Astrocyte (in vitro differentiated cells and primary cell): Measurements from ENCODE around the gene CCDC184. TPM values are rescaled to one million over a fixed set of nuclear protein-coding genes. Genes with fewer than 3 reads are reported as not detected.

ENCODE experiments used
- DNase-seq: peaks from one replicate; pipeline ENCODE4 v3.0.0-alpha.2; 2010; ENCODE audit warnings: low read depth
- FAIRE-seq: peaks from 2 replicates; lab custom pipeline; 2011; peaks lifted over from hg19 to GRCh38; lab: Jason Lieb, UNC
- H2AFZ ChIP-seq: 2 replicates; pipeline ENCODE4 v1.6.0; 2012; ENCODE audit warnings: low read depth, low read length, inconsistent platforms
- H3K27ac ChIP-seq: 2 replicates; pipeline ENCODE4 v1.5.1; 2011; ENCODE audit warnings: low read depth, low read length, inconsistent platforms
- H3K27me3 ChIP-seq: 2 replicates; pipeline ENCODE4 v1.6.0; 2011; ENCODE audit warnings: low read length, inconsistent platforms; ENCODE audit not compliant: insufficient read depth
- H3K36me3 ChIP-seq: 2 replicates; pipeline ENCODE4 v1.5.1; 2011; ENCODE audit warnings: low read length, inconsistent platforms; ENCODE audit not compliant: insufficient read depth
- H3K4me1 ChIP-seq: 2 replicates; pipeline ENCODE4 v1.5.1; 2011; ENCODE audit warnings: low read length, inconsistent platforms; ENCODE audit not compliant: insufficient read depth
- H3K4me2 ChIP-seq: 2 replicates; pipeline ENCODE4 v1.6.0; 2012; ENCODE audit warnings: low read length, inconsistent platforms
- H3K4me3 ChIP-seq: 2 replicates; pipeline ENCODE4 v1.5.1; 2011; ENCODE audit warnings: low read depth, mild to moderate bottlenecking, low read length, inconsistent platforms; ENCODE audit not compliant: insufficient read depth
- H3K79me2 ChIP-seq: 2 replicates; pipeline ENCODE4 v1.6.0; 2012; ENCODE audit warnings: mild to moderate bottlenecking, low read length, inconsistent platforms; ENCODE audit not compliant: insufficient read depth
- H3K9ac ChIP-seq: 2 replicates; pipeline ENCODE4 v1.6.0; 2012; ENCODE audit warnings: mild to moderate bottlenecking, low read length, inconsistent platforms
- H3K9me3 ChIP-seq: 2 replicates; pipeline ENCODE4 v1.5.1; 2012; ENCODE audit warnings: low read depth, mild to moderate bottlenecking, low read length, inconsistent platforms; ENCODE audit not compliant: insufficient read depth
- H4K20me1 ChIP-seq: 2 replicates; pipeline ENCODE4 v1.6.0; 2012; ENCODE audit warnings: low read length, inconsistent platforms; ENCODE audit not compliant: insufficient read depth
- H3K27ac Mint-ChIP-seq: one replicate; pipeline ENCODE4 v1.8.0; 2021; ENCODE audit warnings: mild to moderate bottlenecking, mixed read lengths; ENCODE audit not compliant: unreplicated experiment
- H3K27me3 Mint-ChIP-seq: one replicate; pipeline ENCODE4 v1.8.0; 2021; ENCODE audit warnings: low read depth, mixed read lengths; ENCODE audit not compliant: unreplicated experiment
- H3K36me3 Mint-ChIP-seq: one replicate; pipeline ENCODE4 v1.8.0; 2021; ENCODE audit warnings: low read depth, mixed read lengths; ENCODE audit not compliant: unreplicated experiment
- H3K4me1 Mint-ChIP-seq: one replicate; pipeline ENCODE4 v1.8.0; 2021; ENCODE audit warnings: low read depth, mixed read lengths; ENCODE audit not compliant: unreplicated experiment
- H3K4me3 Mint-ChIP-seq: one replicate; pipeline ENCODE4 v1.8.0; 2021; ENCODE audit warnings: mild to moderate bottlenecking, moderate library complexity, mixed read lengths; ENCODE audit not compliant: unreplicated experiment
- H3K9me3 Mint-ChIP-seq: one replicate; pipeline ENCODE4 v1.8.0; 2021; ENCODE audit warnings: mild to moderate bottlenecking, mixed read lengths; ENCODE audit not compliant: unreplicated experiment
- EZH2 ChIP-seq: IDR thresholded peaks from 2 replicates; pipeline ENCODE4 v1.6.1; 2012; ENCODE audit warnings: mild to moderate bottlenecking, low read length, inconsistent platforms; ENCODE audit not compliant: insufficient read depth
- total RNA-seq: library from RNA; stranded (reverse); gene quantifications from 2 replicates; pipeline ENCODE4 v1.2.1, GENCODE V29; 2021
- TF ChIP-seq, protein P1 (sequence below): IDR thresholded peaks from 2 replicates; pipeline ENCODE4 v1.5.1; 2011; ENCODE audit warnings: low read depth, mild to moderate bottlenecking, inconsistent platforms, low read length, moderate library complexity; ENCODE audit not compliant: insufficient read depth

Gene CCDC184
- total RNA-seq, 1 donor from 2014 or later: 3.3 TPM

DNA sequence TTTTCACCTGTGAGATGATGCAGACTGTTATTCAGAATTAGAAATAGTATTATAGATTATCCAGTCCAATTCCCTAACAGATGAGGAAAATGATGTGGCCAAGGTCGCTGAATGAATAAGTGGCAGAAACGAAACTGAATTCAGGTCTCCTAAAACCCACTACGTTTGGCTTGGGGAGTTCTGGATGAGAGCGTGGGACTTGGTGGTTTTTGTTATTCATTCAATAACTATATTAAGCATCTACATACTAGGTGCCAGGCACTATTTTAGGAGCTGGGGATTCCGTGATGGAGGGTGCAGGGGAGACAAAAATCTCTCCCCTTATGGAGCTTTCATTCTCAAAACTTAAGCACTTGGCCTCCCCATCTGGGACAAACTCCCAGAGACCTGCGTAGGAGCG, 813 bp upstream of the CCDC184 start:
- TF ChIP-seq, protein P1, sequence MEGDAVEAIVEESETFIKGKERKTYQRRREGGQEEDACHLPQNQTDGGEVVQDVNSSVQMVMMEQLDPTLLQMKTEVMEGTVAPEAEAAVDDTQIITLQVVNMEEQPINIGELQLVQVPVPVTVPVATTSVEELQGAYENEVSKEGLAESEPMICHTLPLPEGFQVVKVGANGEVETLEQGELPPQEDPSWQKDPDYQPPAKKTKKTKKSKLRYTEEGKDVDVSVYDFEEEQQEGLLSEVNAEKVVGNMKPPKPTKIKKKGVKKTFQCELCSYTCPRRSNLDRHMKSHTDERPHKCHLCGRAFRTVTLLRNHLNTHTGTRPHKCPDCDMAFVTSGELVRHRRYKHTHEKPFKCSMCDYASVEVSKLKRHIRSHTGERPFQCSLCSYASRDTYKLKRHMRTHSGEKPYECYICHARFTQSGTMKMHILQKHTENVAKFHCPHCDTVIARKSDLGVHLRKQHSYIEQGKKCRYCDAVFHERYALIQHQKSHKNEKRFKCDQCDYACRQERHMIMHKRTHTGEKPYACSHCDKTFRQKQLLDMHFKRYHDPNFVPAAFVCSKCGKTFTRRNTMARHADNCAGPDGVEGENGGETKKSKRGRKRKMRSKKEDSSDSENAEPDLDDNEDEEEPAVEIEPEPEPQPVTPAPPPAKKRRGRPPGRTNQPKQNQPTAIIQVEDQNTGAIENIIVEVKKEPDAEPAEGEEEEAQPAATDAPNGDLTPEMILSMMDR: no peak
- TF ChIP-seq EZH2: no peak
- Histone ChIP-seq H4K20me1 (no peaks in the 10 kb centered on the region), H3K4me3 (peak overlapping the region; percentile 80), H3K4me1 (peaks cover 6% of the 10 kb centered on the region), H3K4me2 (peak overlapping the region; percentile 98), H3K9me3 (no peaks in the 10 kb centered on the region), H2AFZ (peak overlapping the region; percentile 90), H3K79me2 (no peaks in the 10 kb centered on the region), H3K27me3 (peaks cover 52% of the 10 kb centered on the region), H3K9ac (peak overlapping the region; percentile 69), H3K27ac (no peak overlapping the region), H3K36me3 (no peaks in the 10 kb centered on the region)
- peaks cover 3% of the 10 kb centered on the region for H3K4me1 Mint-ChIP-seq
- peaks cover 59% of the 10 kb centered on the region for H3K27me3 Mint-ChIP-seq
- H3K36me3 Mint-ChIP-seq: no peaks in the 10 kb centered on the region
- H3K9me3 Mint-ChIP-seq: no peaks in the 10 kb centered on the region
- H3K27ac Mint-ChIP-seq: no peak overlapping the region
- FAIRE-seq: no peak
- peak overlapping the region; percentile 92 for H3K4me3 Mint-ChIP-seq
- no peak for DNase-seq

DNA sequence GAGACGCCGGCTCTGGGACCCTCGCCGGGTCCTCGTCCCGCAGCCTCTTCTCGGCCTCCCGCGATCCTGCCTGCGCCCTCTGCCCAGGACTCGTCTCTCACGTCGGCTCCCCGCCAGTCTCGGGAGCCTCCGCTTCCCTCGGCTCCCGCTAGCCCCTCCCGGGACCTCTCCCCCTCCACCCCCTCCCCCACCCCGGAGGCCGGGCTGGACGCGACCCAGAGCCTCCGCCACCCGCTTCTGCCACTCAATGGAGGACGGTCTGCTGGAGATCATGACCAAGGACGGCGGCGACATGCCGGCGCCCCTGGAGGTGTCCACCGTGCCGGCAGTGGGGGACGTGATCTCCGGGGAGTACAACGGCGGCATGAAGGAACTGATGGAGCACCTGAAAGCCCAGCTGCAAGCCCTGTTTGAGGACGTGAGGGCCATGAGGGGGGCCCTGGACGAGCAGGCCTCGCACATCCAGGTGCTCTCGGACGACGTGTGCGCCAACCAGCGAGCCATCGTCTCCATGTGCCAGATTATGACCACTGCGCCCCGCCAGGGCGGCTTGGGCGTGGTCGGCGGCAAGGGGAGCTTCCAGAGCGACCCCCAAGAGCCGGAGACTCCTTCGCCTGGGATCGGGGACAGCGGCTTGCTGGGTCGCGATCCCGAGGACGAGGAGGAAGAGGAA, 568 bp downstream of the CCDC184 start:
- TF ChIP-seq, protein P1: no peak
- peak; percentile 98 for TF ChIP-seq EZH2
- no peaks in the 10 kb centered on the region for H3K36me3 ChIP-seq
- H3K9ac ChIP-seq: peak overlapping the region; percentile 69
- H3K27ac ChIP-seq: no peak overlapping the region
- H3K27me3 Mint-ChIP-seq: peaks cover 56% of the 10 kb centered on the region
- peaks cover 41% of the 10 kb centered on the region for H3K27me3 ChIP-seq
- peaks cover 7% of the 10 kb centered on the region for H3K4me1 Mint-ChIP-seq
- H2AFZ ChIP-seq: peak overlapping the region; percentile 90
- no peak for DNase-seq
- no peaks in the 10 kb centered on the region for H3K79me2 ChIP-seq
- H3K9me3 Mint-ChIP-seq: no peaks in the 10 kb centered on the region
- H3K36me3 Mint-ChIP-seq: no peaks in the 10 kb centered on the region
- H4K20me1 ChIP-seq: no peaks in the 10 kb centered on the region
- H3K4me3 ChIP-seq: peak overlapping the region; percentile 80
- H3K4me2 ChIP-seq: peak overlapping the region; percentile 98
- H3K27ac Mint-ChIP-seq: no peak overlapping the region
- H3K4me3 Mint-ChIP-seq: peak overlapping the region; percentile 92
- no peaks in the 10 kb centered on the region for H3K9me3 ChIP-seq
- peaks cover 6% of the 10 kb centered on the region for H3K4me1 ChIP-seq
- FAIRE-seq: no peak

DNA sequence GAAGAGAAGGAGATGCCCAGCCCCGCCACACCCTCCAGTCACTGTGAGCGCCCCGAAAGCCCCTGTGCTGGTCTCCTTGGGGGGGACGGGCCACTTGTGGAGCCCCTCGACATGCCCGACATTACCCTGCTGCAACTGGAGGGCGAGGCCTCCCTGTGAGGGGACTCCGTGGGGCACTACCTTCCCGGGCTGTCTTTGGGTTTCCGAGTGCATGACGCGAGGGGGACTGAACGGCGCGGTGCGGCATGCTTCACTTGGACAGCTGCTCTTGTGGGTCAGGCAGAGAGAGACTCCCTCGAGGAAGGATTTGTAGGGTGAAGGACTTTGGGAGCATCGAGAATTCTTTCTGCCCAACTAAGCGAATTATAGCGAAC, 1.1 kb downstream of the CCDC184 start:
- no peaks in the 10 kb centered on the region for H4K20me1 ChIP-seq
- peak overlapping the region; percentile 15 for H3K4me3 ChIP-seq
- peak overlapping the region; percentile 98 for H3K4me2 ChIP-seq
- FAIRE-seq (no peak), DNase-seq (no peak)
- H3K4me1 ChIP-seq: peaks cover 6% of the 10 kb centered on the region
- no peaks in the 10 kb centered on the region for H3K79me2 ChIP-seq
- H3K27ac Mint-ChIP-seq: no peak overlapping the region
- no peaks in the 10 kb centered on the region for H3K36me3 Mint-ChIP-seq
- TF ChIP-seq, protein P1: no peak
- peak; percentile 72 for TF ChIP-seq EZH2
- H3K9me3 Mint-ChIP-seq: no peaks in the 10 kb centered on the region
- H3K36me3 ChIP-seq: no peaks in the 10 kb centered on the region
- no peaks in the 10 kb centered on the region for H3K9me3 ChIP-seq
- H2AFZ ChIP-seq: peak overlapping the region; percentile 90
- H3K4me1 Mint-ChIP-seq: peaks cover 7% of the 10 kb centered on the region
- no peak overlapping the region for H3K27ac ChIP-seq
- no peak overlapping the region for H3K9ac ChIP-seq
- peaks cover 36% of the 10 kb centered on the region for H3K27me3 ChIP-seq
- H3K27me3 Mint-ChIP-seq: peaks cover 56% of the 10 kb centered on the region
- peak overlapping the region; percentile 92 for H3K4me3 Mint-ChIP-seq
